GM21737 (cell line): ENCODE results near the gene ELK4.
A peak's percentile ranks its signal among the peaks of the same experiment; 100 is the strongest.
"Not testable (repeated sequence)": the region's sequence is repeated elsewhere in the genome, so short reads cannot be mapped to it uniquely, and the experiment has no call there.

Experiments used
- ATAC-seq: cut with Tn5 transposase; IDR thresholded peaks from one replicate; pipeline ENCODE4 v1.9.1; 2021; ENCODE audit warnings: mild to moderate bottlenecking, moderate library complexity; ENCODE audit not compliant: unreplicated experiment

The ELK4 gene

GRCh38 chr1:205665201-205666045, 33.6 kb upstream of the ELK4 start:
- ATAC-seq = no peak

GRCh38 chr1:205664399-205665017, 32.7 kb upstream of the ELK4 start:
- no peak for ATAC-seq

- no peak for ATAC-seq
Measured at GRCh38 chr1:205663286-205663936, 31.6 kb upstream of the ELK4 start.

GRCh38 chr1:205662791-205663190, 31.0 kb upstream of the ELK4 start:
- no peak for ATAC-seq

GRCh38 chr1:205662135-205662738, 30.4 kb upstream of the ELK4 start:
- ATAC-seq = no peak

GRCh38 chr1:205661429-205662134, 29.8 kb upstream of the ELK4 start:
- no peak for ATAC-seq

GRCh38 chr1:205660361-205660760, 28.6 kb upstream of the ELK4 start:
- ATAC-seq = no peak

- ATAC-seq = peak; percentile 72
Measured at GRCh38 chr1:205658943-205659581, 27.3 kb upstream of the ELK4 start.

- no peak for ATAC-seq
Measured at GRCh38 chr1:205656236-205656635, 24.4 kb upstream of the ELK4 start.

- no peak for ATAC-seq
Measured at GRCh38 chr1:205652984-205653383, 21.2 kb upstream of the ELK4 start.

- no peak for ATAC-seq
Measured at GRCh38 chr1:205650241-205650640, 18.4 kb upstream of the ELK4 start.

GRCh38 chr1:205645519-205645918, 13.7 kb upstream of the ELK4 start:
- no peak for ATAC-seq

GRCh38 chr1:205642679-205643307, 11.0 kb upstream of the ELK4 start:
- ATAC-seq = no peak

- ATAC-seq = no peak
Measured at GRCh38 chr1:205639567-205639966, 7.8 kb upstream of the ELK4 start.

GRCh38 chr1:205637854-205638468, 6.2 kb upstream of the ELK4 start:
- ATAC-seq = no peak

- ATAC-seq = no peak
Measured at GRCh38 chr1:205636732-205637131, 4.9 kb upstream of the ELK4 start.

- not testable (repeated sequence) for ATAC-seq
Measured at GRCh38 chr1:205636138-205636530, 4.3 kb upstream of the ELK4 start.

- no peak for ATAC-seq
Measured at GRCh38 chr1:205633421-205633976, 1.7 kb upstream of the ELK4 start.

GRCh38 chr1:205632669-205633169, 908 bp upstream of the ELK4 start:
- no peak for ATAC-seq
